HG03103 (cell line): ENCODE data around the gene PRMT7.

Experiments used
- ATAC-seq: cut with Tn5 transposase; IDR thresholded peaks from one replicate; pipeline ENCODE4 v1.9.1; 2021; ENCODE audit warnings: low read depth; ENCODE audit not compliant: unreplicated experiment

The PRMT7 gene

DNA sequence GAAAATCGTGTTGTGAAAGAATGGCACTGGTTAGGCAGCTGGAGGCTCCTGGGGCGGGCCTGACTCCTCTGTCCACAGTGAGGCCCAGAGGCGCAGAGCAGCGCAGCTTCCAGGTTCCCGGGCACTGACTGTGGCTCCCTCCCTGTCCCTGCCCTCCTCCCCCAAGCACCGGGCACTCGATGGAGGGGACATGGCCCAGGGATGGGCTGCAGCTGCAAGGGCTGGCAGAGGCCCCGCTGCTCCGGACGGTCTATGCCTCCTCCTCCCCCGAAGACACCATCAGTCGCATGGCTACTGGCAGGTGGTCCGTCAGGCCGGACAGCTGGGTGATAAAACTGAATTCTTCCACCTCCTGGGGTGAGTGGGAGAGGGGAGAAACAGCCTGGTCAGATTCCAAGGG, 50.1 kb downstream of the PRMT7 start:
- ATAC-seq = no peak

DNA sequence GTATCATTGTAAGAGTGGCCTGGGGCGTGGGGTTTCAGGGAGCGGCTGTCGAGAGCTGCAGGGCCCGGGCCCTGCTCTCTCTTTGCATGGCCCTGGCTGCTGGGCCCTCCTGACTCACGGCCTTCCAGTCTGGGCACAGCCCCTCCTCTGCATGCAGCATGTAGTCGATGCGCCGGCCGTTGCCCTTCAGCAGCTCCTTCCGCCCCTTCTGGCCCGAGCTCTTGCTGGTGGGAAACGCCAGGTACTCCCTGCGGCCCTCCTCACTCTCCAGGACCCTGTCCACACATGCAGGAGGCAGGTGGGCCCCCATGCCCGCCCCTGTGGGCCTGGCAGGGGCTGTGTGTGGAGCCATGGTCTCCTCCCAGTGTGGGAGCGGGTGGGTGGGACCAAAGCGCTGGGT, 50.7 kb downstream of the PRMT7 start:
- no peak for ATAC-seq

DNA sequence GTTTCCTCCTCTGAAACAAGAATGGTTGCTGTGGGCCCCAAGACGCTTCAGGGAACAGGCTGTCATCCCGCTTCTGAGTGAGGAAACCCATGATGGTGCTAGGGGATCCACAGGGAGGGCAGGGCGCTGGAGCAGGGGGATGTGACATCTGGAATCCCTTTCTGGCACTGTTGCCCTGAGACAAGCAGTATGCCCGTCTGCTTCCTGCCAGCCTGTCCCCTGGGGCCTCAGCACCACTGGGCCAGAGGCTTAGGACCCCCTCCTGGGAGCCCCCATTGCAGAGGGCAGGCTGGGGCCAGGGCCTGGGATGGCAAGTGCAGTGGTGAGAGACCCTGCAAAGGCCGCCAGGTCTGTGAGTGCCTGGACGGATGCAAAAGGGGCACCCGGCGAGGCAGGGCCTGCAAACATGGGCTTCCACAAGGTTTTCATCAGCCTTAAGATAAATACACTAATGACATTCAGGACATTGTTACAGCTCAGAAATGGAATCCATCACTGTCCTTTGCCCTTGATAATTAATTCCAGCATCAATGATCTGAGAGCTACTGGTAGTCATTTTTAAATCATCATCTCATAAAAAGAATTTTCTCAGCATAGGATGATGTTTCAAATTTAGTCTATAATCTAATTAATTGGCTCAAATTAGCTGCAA, 51.6 kb downstream of the PRMT7 start:
- no peak for ATAC-seq

DNA sequence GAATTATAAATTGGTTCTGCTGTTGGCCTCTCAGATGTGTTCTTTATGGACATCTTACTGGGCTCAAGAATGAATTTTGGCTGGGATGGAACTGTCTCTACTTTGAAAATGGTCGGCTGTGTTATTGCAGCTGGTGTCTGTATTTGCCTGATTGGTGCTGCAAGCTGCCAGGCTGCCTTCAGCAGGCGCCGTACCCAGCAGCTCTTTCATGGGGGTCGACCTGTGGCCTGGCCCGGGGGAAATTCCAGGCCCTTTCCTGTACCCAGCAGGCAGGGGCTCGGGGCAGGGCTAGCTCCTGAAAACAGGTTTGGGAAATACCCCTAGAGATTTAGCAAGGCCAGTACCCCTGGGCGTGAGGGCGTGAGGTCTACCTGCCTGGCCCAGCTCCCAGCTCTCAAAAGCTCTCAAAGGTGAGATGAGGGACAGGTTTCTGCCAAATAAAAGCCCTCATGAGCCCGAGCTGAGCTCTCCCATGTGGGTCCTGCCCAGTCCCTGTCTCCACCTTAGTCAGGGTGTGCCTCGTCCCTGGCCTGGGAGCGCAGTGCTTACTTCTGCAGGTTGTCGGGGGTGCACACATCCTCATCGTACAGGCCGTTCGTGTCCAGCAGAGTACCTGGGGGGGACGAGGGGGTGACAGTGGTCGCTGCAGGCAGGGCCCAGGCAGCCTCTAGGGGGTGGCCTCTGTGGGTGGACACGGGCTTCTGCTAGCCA, 52.3 kb downstream of the PRMT7 start:
- ATAC-seq = no peak

DNA sequence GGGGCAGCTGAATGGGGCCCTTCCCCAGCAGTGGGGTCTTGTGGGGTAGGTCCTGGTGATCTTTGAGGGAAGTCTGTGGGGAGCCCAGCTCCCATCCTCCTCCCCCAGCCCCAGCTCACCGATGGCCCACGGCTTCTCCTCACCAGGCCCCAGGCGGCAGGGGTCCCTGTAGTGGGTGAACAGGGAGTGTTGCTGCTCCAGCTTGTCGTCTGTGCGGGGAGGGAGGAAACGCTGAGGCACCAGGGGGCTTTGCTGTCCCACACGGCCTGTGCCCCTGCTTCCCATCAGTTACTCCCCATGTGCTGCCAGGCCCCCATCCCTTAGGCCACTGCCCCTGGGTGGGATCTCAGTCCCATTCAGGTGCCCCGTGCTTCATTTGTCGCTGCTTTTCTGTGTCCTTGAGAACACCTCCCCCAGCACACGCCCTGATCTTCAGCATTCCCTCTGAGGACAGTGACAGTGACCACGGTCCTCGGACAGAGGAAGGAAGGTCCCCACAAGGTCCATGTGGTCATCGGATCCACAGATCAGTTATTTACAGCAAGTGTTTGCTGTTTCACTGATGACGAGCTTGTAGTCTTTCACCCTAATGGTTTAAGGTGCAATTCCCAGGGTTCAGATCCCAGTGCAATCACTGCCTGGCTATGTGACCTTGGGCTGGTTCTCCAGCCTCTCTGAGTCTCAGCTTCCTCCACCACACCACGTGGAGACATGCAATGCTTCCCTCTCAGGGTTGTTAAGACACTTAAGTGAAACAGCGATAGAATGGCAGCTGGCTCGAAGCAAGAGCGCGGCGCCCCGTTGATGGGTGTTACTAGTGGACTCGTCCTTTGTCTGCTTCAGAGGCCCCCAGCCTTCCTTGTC, 53.1 kb downstream of the PRMT7 start:
- no peak for ATAC-seq

DNA sequence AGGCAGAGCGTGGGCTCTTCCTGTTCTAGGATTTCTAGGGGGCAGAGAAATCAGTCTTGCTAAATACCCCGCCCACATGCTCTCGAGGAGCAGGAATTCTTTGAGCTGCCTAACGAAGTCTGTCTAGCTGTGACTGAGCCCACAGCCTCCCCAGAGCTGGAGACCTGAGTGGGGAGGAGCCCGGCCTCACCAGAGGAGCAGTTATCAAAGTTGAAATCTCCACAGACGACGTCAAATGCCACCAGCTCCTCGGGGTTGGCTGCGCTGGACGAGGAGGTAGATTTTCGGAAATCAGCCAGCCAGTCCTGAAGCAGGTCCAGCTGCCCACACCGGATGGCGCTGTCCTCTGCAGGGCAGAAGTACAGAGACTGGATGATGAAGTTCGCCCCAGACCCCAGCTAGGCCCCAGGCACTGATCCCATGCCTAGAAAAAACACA, 53.8 kb downstream of the PRMT7 start:
- ATAC-seq = no peak

DNA sequence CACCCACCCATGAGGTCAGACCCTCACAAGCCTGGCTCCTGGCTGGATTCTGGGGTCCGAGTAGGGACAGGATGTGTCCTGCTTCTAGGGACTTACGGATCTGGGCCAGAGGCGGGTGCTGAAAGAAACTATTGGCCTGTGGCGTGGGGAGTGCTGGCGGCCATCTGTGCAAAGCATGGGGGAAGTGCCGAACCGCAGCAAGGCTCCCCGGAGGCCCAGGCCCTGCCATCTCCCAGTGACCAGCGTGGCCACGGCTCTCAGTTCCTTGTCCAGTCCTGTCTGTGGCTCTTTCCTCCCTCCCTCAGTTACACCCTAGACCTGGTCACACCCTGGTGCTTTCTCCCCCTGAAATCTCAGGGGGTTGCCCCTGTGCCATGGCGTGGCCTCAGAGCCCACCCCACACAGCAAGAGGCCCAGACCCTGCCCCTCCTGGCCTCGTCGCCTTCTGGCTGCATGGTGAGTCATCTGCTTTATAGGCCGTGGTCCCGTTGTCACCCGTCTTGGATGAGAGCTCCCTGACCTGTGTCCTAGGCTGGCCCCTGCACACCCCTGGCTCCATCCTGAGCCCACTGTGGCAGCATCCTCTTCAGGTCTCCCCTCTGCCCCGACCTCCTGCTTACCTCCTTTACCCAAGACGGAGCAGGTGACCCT, 54.5 kb downstream of the PRMT7 start:
- ATAC-seq = no peak

DNA sequence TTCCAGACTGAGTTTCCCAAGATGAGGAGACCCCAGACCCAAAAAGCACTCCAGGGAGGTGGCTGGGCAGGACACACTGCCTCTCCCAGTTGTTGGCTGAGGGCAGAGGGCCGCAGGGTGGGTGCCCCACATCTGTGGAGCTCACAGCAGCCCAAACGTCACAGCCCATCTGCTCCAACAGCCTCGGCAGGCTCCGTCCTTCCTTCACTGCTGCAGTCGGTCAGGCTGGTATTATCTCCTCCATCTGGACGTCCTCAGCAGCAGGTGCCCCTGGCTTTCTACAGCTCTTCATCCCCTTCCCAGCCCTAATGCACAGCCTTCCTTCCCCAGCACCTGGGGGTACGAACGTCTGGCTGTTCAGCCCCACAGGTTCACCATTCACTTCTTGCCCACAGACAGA, 55.2 kb downstream of the PRMT7 start:
- ATAC-seq = no peak

DNA sequence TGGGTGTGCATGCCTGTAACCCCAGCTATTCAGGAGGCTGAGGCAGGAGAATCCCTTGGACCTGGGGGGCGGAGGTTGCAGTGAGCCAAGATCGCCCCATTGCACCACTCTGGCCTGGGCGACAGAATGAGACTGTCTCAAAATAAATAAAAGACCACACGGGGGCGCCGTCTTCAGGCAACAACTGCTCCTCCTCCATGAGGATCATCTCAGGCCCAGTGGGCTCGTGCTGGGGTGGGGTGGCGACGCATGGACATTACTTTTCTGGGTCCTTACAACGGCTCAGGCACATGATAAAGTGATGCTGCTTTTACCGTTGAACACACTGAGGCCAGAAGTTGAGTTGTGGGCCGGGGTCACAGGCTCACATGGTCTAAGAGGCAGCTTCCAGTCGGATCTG, 56.2 kb downstream of the PRMT7 start:
- no peak for ATAC-seq

DNA sequence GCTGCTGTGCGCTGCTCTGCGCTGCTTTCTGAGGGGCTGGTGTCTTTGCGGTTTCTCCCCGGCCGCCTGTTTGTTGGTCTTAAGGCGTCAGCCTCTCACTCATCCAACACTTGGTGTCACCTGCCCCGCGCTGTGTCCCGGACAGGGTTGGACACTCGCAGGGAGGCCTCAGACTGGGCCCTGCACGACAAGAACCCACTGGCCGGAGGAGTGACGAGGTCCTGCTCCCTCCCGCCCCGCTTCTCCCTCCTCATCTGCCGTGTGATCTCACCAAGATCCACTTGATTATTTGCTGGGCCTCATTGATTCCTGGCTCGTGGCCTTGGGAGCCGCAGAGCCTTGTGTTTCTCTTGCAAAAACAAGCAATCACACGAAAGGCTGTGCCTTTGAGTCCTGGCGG, 56.6 kb downstream of the PRMT7 start:
- no peak for ATAC-seq

DNA sequence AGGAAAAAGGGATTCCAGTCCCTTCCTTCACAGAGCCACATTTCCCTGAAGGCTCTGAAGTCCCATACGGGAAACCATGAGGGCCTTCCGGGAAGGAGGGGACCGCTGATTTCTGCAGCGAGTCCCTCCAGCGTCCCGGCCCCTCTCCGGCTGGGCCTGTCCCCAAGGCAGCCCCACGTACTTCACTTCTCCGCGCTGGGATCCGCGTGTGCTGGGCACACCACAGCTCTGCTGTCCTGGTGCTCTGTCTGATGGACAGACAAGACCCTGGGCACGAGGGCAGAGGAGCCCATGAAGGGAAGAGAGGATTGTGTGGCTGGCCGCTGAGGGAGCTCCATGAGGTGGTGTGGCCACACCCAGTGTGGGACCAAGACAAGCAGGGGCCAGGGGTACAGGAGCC, 57.1 kb downstream of the PRMT7 start:
- no peak for ATAC-seq

DNA sequence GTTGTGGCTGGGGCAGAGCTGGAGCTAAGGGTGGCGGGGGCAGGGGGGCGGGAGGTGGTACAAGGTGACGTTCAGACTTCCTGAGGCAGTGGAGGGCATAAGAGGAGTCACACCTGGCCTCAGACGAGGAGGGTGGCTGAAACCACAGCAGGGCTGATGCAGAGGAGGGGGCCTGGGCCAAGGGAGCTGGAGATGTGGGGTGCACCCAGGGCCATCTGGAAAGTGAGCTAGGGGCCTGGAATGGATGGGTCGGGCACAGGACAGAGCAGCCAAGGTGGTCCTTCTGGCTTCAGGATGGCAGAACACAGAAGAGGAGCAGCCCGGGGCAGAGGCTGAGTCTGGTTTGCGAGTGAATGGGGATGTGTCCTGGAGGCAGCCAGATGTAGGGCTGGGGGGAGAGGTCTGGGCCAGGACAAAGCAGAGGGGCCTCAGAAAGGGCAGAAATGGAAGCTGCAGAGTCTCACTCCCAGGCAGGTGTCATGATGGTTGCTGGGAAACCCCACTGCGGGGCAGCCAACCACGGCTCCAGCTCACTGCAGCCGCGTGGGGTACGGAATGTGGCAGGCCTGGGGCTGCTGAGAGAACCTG, 57.6 kb downstream of the PRMT7 start:
- no peak for ATAC-seq

DNA sequence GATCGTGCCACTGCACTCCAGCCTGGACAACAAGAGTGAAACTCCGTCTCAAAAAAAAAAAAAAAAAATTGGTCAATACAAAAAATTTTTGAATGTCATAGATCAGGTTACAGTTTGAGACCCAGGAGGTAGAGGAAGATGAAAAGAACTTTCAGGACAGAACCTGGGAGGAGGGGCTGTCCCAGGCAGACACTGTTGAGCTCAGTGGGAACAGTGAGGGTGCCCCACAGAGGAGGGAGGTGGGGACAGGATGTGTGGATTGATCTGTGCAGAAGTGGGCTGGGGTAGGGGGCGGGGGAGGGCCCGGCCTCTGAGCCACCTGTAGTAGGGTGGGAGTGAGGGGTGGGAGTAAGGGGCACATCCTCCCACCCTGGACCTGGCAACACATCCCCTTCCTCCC, 58.3 kb downstream of the PRMT7 start:
- ATAC-seq = no peak

DNA sequence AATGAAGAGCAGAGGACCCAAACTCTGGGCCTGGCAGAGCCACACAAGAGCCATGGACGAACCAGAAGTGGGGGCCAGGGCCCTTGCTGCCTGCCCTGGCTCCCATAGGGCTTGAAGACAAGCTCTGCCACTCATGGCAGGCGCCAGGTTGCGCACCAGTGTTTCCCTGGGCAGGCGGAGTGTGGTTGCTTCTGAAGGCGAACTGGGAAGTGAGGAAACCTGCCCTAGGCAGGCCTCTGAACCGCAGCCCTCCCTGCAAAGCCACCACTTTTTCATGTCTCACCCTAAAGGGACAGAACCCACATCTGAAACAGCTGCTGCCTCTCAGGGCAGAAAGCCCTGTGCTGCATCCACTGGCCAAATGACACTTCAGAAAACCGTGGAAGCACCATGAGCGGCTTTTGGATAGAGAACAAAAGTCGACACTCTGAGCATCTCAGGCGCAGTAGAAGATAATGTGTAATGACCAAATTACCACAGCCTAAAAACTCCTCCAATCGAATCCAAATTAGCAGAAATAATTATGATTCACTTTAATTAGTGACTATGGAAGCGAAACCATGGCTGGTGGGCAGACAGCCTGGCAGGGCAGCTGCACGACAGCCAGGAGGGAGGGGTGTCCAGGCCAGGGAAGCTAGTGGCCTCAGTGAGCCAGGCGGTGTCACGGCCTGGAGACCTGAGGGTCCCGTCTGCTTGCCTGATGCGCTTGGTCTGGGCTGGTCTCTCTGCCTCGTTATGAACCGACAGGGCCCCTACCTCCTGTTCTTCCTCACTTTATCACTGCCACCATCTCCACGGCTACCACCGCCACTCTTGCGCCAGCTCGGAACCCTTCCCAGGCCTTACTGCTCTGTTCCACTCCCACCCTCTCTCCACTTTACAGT, 59.1 kb downstream of the PRMT7 start:
- ATAC-seq = peak; percentile 59

DNA sequence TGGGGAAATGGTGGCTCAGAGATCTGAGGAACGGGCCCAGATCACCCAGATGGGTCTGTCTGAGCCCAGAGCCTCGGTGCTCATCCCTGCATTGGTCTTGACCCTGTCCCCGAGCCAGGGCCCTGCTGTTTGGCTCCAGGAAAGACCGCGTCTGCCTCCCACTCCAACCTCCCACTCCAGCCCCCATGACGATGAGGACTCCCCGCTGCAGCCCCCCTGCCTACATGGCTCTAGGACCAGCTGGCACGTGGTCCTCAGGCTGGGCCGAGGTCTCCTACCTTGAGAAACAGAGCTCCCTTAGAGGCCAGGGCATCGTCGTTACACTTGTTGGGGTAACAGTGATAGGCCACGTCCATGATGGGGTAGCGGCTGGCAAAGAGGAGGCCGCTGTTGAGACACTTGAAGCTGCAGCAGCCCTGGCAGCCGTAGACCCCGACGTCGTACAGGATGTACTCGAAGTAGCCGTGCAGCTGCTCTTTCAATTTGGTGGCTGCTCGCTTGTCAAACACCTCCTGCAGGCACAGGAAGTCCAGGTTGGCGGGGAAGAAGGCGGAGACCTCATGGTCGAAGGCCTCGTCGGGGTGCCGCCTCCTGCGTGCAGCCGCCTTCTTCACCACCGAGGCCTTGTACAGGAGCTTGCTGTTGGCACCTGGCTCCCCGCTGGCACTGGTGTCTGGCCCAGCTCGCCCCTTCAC, 59.9 kb downstream of the PRMT7 start:
- no peak for ATAC-seq

DNA sequence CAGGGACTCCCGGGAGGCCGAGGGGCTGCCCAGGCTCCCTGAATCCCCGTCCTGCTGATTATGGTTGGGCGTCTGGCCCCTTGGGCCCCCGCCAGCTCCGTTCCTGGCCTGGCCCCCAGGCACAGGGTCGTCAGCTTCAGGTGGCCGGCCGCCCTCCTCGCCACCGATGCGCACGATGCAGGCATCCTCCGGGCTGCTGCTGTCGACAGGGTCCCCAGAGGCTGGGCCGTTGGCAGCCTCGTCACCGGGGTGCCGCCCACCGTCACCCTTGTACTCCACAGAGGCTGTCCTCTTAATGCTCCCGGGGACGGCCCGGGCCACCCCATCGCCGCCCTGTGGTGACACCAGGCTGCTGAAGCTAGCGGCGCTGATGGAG, 60.4 kb downstream of the PRMT7 start:
- no peak for ATAC-seq

DNA sequence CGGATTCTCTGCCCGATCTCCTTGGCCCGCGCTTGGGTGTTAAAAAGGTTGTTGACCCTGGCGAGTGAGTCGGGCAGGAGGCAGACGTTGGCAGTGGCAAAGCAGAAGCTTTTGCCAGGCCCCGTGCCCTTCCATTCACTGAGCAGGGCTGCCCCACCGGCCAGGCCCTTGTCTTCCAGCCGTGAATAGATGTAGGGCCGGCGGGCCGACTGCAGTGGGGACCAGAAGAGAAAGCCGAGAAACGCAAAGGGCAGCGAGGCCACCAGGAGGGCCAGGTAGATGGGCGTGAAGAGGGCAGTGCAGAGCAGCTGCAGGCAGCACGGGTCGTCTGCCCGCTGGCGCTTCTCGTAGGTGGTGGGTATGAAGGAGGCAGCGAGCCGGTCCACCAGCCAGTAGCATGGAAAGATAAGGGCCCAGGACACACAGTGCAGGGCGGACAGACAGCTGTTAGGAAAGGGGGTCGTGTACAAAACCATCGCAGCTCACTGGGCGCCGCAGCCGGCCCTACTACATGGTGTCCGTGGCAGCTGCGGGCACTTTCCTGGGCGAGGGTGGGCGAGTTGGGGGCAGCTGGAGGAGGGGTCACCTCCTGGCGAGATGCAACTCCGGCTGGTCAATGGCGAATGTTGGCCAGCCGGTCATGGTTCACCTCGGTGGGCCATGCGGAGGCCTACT, 61.0 kb downstream of the PRMT7 start:
- no peak for ATAC-seq

DNA sequence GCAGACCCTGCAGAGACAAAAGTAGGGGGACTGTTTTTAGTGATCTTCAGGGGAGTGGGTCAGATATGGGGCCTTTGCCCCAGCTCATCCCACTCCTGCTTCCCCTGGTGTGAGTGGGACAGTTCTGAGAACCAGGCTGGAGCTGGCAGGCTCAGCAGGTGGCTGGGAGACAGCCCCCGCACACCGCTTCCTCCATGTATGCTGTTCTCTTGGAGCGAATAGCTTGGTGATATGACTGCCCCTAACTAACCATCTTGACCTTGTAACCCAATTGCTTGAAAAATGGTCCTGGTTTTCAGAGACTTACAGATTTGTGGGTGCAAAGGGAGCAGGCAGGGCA, 61.5 kb downstream of the PRMT7 start:
- ATAC-seq = no peak

DNA sequence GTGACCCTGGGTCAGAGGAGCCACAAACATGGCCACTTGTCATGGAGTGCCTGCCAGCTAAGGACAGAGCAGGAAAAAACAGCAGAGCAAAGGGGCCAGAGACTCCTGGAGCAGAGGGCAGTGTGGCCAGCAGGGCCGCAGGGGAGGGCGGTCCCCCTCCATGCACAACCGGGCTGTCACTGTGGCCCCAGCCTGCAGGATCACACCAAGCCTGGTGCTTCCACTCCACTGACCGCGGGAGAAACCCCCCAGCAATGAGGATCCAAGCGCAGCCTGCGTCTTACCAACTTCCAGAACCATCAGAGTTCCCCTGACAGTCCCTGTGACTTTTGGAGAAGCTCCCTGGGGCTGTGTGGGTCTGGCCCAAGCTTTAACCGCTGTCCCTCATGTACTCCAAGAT, 62.0 kb downstream of the PRMT7 start:
- no peak for ATAC-seq
